Parathyroid adenoma (tissue), 2 donors: ENCODE data around the gene YWHAE.

Source experiments
- H2AFZ ChIP-seq: fragments of 300-600 bp; sonication (generic); one replicate; pipeline ENCODE4 v1.7.0; 2017; ENCODE audit warnings: antibody characterized with exemption, mild to moderate bottlenecking
- H3K27ac ChIP-seq: fragments of 300-600 bp; sonication (generic); one replicate; pipeline ENCODE4 v1.7.0; 2017
- H3K27me3 ChIP-seq: fragments of 300-600 bp; sonication (generic); one replicate; pipeline ENCODE4 v1.7.0; 2017; ENCODE audit warnings: low read length; ENCODE audit not compliant: control insufficient read depth, insufficient read depth
- H3K36me3 ChIP-seq: fragments of 300-600 bp; sonication (generic); one replicate; pipeline ENCODE4 v1.7.0; 2017; ENCODE audit warnings: low read length; ENCODE audit not compliant: control insufficient read depth, insufficient read depth
- H3K4me1 ChIP-seq: fragments of 300-600 bp; sonication (generic); one replicate; pipeline ENCODE4 v1.7.0; 2017; ENCODE audit warnings: control low read depth
- H3K4me2 ChIP-seq: fragments of 300-600 bp; sonication (generic); one replicate; pipeline ENCODE4 v1.7.0; 2017; ENCODE audit warnings: low read length
- H3K4me3 ChIP-seq: fragments of 300-600 bp; sonication (generic); one replicate; pipeline ENCODE4 v1.7.0; 2017; ENCODE audit warnings: low read depth, low read length
- H3K79me2 ChIP-seq: fragments of 300-600 bp; sonication (generic); one replicate; pipeline ENCODE4 v1.7.0; 2017; ENCODE audit warnings: control low read depth
- H3K9ac ChIP-seq: fragments of 300-600 bp; sonication (generic); one replicate; pipeline ENCODE4 v1.7.0; 2017; ENCODE audit warnings: mild to moderate bottlenecking
- H3K9me3 ChIP-seq: fragments of 300-600 bp; sonication (generic); one replicate; pipeline ENCODE4 v1.7.0; 2017; ENCODE audit warnings: low read length; ENCODE audit not compliant: control insufficient read depth
- TF ChIP-seq, protein P1 (sequence below): fragments of 300-600 bp; sonication (generic); IDR thresholded peaks from one replicate; pipeline ENCODE4 v1.7.0; 2017; ENCODE audit warnings: antibody characterized with exemption, mild to moderate bottlenecking
- donor health status: primary hyperparathyroidism.

YWHAE gene

DNA sequence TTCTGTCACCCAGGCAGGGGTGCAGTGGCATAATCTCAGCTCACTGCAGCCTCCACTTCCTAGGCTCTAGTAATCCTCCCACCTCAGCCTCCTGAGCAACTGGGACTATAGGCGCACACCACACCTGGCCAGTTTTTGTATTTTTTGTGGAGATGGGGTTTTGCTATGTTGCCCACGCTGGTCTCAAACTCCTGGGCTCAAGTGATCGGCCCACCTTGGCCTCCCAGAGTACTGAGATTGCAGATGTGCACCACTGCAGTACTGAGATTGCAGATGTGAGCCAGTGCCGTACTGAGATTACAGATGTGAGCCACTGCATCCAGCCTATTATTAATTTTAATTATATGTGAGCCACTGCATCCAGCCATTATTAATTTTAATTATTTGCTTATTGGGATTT is 42.2 kb upstream of the YWHAE start:
- no peak overlapping the region for H3K27ac ChIP-seq
- TF ChIP-seq, protein P1, sequence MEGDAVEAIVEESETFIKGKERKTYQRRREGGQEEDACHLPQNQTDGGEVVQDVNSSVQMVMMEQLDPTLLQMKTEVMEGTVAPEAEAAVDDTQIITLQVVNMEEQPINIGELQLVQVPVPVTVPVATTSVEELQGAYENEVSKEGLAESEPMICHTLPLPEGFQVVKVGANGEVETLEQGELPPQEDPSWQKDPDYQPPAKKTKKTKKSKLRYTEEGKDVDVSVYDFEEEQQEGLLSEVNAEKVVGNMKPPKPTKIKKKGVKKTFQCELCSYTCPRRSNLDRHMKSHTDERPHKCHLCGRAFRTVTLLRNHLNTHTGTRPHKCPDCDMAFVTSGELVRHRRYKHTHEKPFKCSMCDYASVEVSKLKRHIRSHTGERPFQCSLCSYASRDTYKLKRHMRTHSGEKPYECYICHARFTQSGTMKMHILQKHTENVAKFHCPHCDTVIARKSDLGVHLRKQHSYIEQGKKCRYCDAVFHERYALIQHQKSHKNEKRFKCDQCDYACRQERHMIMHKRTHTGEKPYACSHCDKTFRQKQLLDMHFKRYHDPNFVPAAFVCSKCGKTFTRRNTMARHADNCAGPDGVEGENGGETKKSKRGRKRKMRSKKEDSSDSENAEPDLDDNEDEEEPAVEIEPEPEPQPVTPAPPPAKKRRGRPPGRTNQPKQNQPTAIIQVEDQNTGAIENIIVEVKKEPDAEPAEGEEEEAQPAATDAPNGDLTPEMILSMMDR, result no peak

DNA sequence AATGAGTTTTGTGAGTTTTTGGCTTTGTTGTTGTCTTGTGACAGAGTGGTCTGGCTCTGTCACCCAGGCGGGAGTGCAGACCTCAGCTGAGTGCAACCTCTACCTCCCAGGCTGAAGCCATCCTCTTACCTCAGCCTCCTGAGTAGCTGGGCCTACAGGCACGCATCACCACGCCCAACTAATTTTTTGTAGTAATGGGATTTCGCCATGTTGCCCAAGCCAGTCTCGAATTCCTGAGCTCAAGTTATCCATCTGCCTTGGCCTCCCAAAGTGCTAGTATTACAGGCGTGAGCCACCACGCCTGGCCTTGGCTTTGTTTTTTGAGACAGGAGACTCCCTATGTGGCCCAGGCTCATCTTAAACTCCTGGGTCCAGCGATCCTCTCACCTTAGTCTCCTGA is 40.9 kb upstream of the YWHAE start:
- Histone ChIP-seq H3K27me3 (no peaks in the 10 kb centered on the region), H3K4me1 (no peaks in the 10 kb centered on the region)
- TF ChIP-seq, protein P1, result no peak

More for the DNA sequence above, 42.2 kb upstream of the YWHAE start:
- Histone ChIP-seq H2AFZ (no peak overlapping the region), H3K27me3 (no peaks in the 10 kb centered on the region), H3K4me3 (no peak overlapping the region), H3K4me1 (peaks cover under 1% of the 10 kb centered on the region), H3K36me3 (no peaks in the 10 kb centered on the region), H3K9me3 (no peaks in the 10 kb centered on the region), H3K9ac (no peak overlapping the region), H3K4me2 (no peak overlapping the region), H3K79me2 (peaks cover 82% of the 10 kb centered on the region)

DNA sequence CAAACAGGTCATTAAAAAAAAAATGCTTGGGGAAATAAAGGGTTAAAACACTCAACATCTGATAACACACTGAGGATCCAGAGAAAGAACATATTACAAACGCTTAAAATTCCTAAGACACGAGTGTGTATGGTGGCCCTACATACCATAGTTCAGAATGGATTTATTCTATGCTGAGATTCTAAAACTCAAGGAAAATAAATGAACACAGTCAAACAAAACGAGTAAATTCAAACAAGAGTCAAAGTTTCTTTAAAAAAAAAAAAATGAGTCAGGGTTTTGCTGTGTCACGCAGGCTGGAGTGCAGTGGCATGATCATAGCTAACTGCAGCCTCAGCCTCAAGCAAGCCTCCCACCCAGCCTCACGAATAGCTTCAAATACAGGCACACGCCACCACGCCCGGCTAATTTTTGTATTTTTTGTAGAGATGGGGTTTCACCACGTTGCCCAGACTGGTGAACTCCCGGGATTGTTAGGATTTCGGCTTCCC is 38.6 kb upstream of the YWHAE start:
- Histone ChIP-seq H3K27ac (no peak overlapping the region), H3K4me2 (no peak overlapping the region), H3K9me3 (no peaks in the 10 kb centered on the region), H2AFZ (no peak overlapping the region), H3K36me3 (no peaks in the 10 kb centered on the region), H3K4me3 (no peak overlapping the region), H3K4me1 (no peaks in the 10 kb centered on the region), H3K79me2 (peaks cover 76% of the 10 kb centered on the region), H3K9ac (no peak overlapping the region), H3K27me3 (no peaks in the 10 kb centered on the region)
- TF ChIP-seq, protein P1, result no peak

More for the DNA sequence above, 40.9 kb upstream of the YWHAE start:
- Histone ChIP-seq H3K36me3 (no peaks in the 10 kb centered on the region), H3K9ac (no peak overlapping the region), H2AFZ (no peak overlapping the region), H3K4me2 (no peak overlapping the region), H3K4me3 (no peak overlapping the region), H3K9me3 (no peaks in the 10 kb centered on the region), H3K79me2 (peaks cover 82% of the 10 kb centered on the region), H3K27ac (no peak overlapping the region)

DNA sequence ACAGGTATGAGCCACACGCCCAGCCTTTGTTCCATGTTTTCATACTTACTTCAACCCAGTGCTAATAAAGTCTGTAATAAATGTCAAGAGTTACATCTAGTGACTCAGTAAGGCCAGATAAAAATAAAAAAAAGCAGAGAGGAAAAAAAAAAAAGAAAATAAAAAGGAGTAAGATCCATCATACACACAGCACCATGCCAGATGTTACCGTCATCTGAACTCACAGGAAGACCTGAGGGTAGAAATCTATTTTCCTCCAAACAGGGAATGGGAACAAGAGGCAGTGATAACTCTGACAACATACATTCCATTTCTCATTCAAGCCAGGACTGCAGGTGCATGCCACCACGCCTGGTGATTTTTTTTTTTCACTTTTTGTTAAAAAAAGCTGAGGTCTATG is 35.3 kb upstream of the YWHAE start:
- no peaks in the 10 kb centered on the region for H3K27me3 ChIP-seq
- H3K9me3 ChIP-seq, result no peaks in the 10 kb centered on the region
- peaks cover 69% of the 10 kb centered on the region for H3K79me2 ChIP-seq
- TF ChIP-seq, protein P1, result no peak
- no peak overlapping the region for H3K27ac ChIP-seq
- no peak overlapping the region for H3K4me3 ChIP-seq
- H3K36me3 ChIP-seq, result no peaks in the 10 kb centered on the region
- H2AFZ ChIP-seq, result no peak overlapping the region
- H3K9ac ChIP-seq, result no peak overlapping the region
- no peak overlapping the region for H3K4me2 ChIP-seq
- no peaks in the 10 kb centered on the region for H3K4me1 ChIP-seq

DNA sequence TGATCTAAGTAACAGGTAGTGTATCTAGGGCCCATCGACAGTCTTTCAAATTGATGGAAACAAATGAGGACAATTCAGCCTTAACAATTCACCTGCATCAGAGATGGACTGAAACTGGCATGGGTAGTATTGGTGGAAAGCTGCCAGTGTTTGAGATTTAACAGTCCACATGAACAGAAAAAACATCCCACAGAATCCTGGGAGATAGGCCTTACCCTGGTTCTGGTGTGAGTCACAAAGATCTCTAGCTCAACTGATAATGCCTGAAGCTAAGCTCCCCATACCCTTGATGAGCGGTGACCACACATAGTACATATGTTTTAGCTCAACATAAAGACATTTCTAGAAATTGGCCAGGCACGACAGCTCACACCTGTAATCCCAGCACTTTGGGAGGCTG is 34.1 kb upstream of the YWHAE start:
- no peak overlapping the region for H3K27ac ChIP-seq

More for the DNA sequence above, 34.1 kb upstream of the YWHAE start:
- no peaks in the 10 kb centered on the region for H3K4me1 ChIP-seq
- H3K79me2 ChIP-seq, result peaks cover 69% of the 10 kb centered on the region
- H2AFZ ChIP-seq, result no peak overlapping the region
- no peaks in the 10 kb centered on the region for H3K9me3 ChIP-seq
- no peak overlapping the region for H3K4me2 ChIP-seq
- H3K4me3 ChIP-seq, result no peak overlapping the region
- TF ChIP-seq, protein P1, result no peak
- H3K9ac ChIP-seq, result no peak overlapping the region
- no peaks in the 10 kb centered on the region for H3K27me3 ChIP-seq
- no peaks in the 10 kb centered on the region for H3K36me3 ChIP-seq
